Activated naive CD8-positive, alpha-beta T cell treated with anti-CD3 and anti-CD28 coated beads for 36 hours (primary cell): ENCODE measurements around the gene EIF4G2. TPM values are rescaled to one million over a fixed set of nuclear protein-coding genes. Genes with fewer than 3 reads are reported as not detected.

Source experiments
- DNase-seq: peaks from one replicate; pipeline ENCODE4 v3.0.0; 2021
- H3K27ac Mint-ChIP-seq: one replicate; pipeline ENCODE4 v1.8.0; 2022; ENCODE audit warnings: mild to moderate bottlenecking, moderate library complexity, mixed read lengths
- H3K27me3 Mint-ChIP-seq: one replicate; pipeline ENCODE4 v1.8.0; 2022; ENCODE audit warnings: mild to moderate bottlenecking, mixed read lengths
- H3K36me3 Mint-ChIP-seq: one replicate; pipeline ENCODE4 v1.8.0; 2021; ENCODE audit warnings: mild to moderate bottlenecking, mixed read lengths
- H3K4me1 Mint-ChIP-seq: one replicate; pipeline ENCODE4 v1.8.0; 2021; ENCODE audit warnings: mixed read lengths
- H3K4me3 Mint-ChIP-seq: one replicate; pipeline ENCODE4 v1.8.0; 2022; ENCODE audit warnings: mild to moderate bottlenecking, moderate library complexity, mixed read lengths
- H3K9me3 Mint-ChIP-seq: one replicate; pipeline ENCODE4 v1.8.0; 2022; ENCODE audit warnings: mixed read lengths
- total RNA-seq, 2 experiments: library from RNA; stranded (reverse); gene quantifications; one replicate each; pipeline ENCODE4 v1.2.3, GENCODE V29; 2021

The EIF4G2 gene
- total RNA-seq, 2 experiments from 2014 or later, result 1,373 to 1,478 TPM

GRCh38 chr11:10770626-10771254 lies 38.0 kb downstream of the EIF4G2 start:
- H3K4me1 Mint-ChIP-seq, result no peaks in the 10 kb centered on the region
- H3K27ac Mint-ChIP-seq, result peak overlapping the region; percentile 25
- peaks cover 39% of the 10 kb centered on the region for H3K36me3 Mint-ChIP-seq
- H3K27me3 Mint-ChIP-seq, result no peaks in the 10 kb centered on the region
- DNase-seq, result peak; percentile 10
- H3K9me3 Mint-ChIP-seq, result no peaks in the 10 kb centered on the region
- H3K4me3 Mint-ChIP-seq, result no peak overlapping the region

GRCh38 chr11:10764412-10764811 lies 44.3 kb downstream of the EIF4G2 start:
- Mint-ChIP-seq H3K36me3 (peaks cover 16% of the 10 kb centered on the region), H3K4me1 (peaks cover 4% of the 10 kb centered on the region), H3K9me3 (no peaks in the 10 kb centered on the region), H3K27ac (no peak overlapping the region), H3K27me3 (no peaks in the 10 kb centered on the region), H3K4me3 (no peak overlapping the region)
- no peak for DNase-seq

- Mint-ChIP-seq H3K27ac (no peak overlapping the region), H3K4me3 (no peak overlapping the region), H3K9me3 (no peaks in the 10 kb centered on the region), H3K27me3 (no peaks in the 10 kb centered on the region), H3K4me1 (peaks cover 4% of the 10 kb centered on the region), H3K36me3 (peaks cover 16% of the 10 kb centered on the region)
- no peak for DNase-seq
Observed at GRCh38 chr11:10763766-10764165, 45.0 kb downstream of the EIF4G2 start.

GRCh38 chr11:10762913-10763421 lies 45.8 kb downstream of the EIF4G2 start:
- Mint-ChIP-seq H3K27me3 (no peaks in the 10 kb centered on the region), H3K36me3 (peaks cover 16% of the 10 kb centered on the region), H3K4me3 (no peak overlapping the region), H3K4me1 (peaks cover 4% of the 10 kb centered on the region), H3K9me3 (no peaks in the 10 kb centered on the region), H3K27ac (no peak overlapping the region)
- DNase-seq, result no peak

- Mint-ChIP-seq H3K9me3 (no peaks in the 10 kb centered on the region), H3K36me3 (peaks cover 12% of the 10 kb centered on the region)
Observed at GRCh38 chr11:10762185-10762584, 46.5 kb downstream of the EIF4G2 start.

GRCh38 chr11:10761085-10761698 lies 47.5 kb downstream of the EIF4G2 start:
- DNase-seq, result no peak
- Mint-ChIP-seq H3K36me3 (peaks cover 12% of the 10 kb centered on the region), H3K4me3 (no peak overlapping the region), H3K9me3 (no peaks in the 10 kb centered on the region), H3K27ac (no peak overlapping the region), H3K27me3 (no peaks in the 10 kb centered on the region), H3K4me1 (peaks cover 4% of the 10 kb centered on the region)

More at GRCh38 chr11:10762185-10762584, 46.5 kb downstream of the EIF4G2 start:
- Mint-ChIP-seq H3K4me3 (no peak overlapping the region), H3K27me3 (no peaks in the 10 kb centered on the region), H3K4me1 (peaks cover 4% of the 10 kb centered on the region), H3K27ac (no peak overlapping the region)
- DNase-seq, result no peak

GRCh38 chr11:10758957-10759356 lies 49.8 kb downstream of the EIF4G2 start:
- H3K27me3 Mint-ChIP-seq, result no peaks in the 10 kb centered on the region
- H3K4me1 Mint-ChIP-seq, result peaks cover 5% of the 10 kb centered on the region
- H3K36me3 Mint-ChIP-seq, result peaks cover 15% of the 10 kb centered on the region
- no peak overlapping the region for H3K4me3 Mint-ChIP-seq
- DNase-seq, result no peak
- H3K27ac Mint-ChIP-seq, result no peak overlapping the region
- H3K9me3 Mint-ChIP-seq, result no peaks in the 10 kb centered on the region

- Mint-ChIP-seq H3K36me3 (peaks cover 14% of the 10 kb centered on the region), H3K27me3 (no peaks in the 10 kb centered on the region), H3K27ac (no peak overlapping the region), H3K4me1 (peaks cover 26% of the 10 kb centered on the region), H3K9me3 (no peaks in the 10 kb centered on the region), H3K4me3 (peak overlapping the region; percentile 95)
- no peak for DNase-seq
Observed at GRCh38 chr11:10752486-10752885, 56.2 kb downstream of the EIF4G2 start.

GRCh38 chr11:10752061-10752460 lies 56.7 kb downstream of the EIF4G2 start:
- Mint-ChIP-seq H3K9me3 (no peaks in the 10 kb centered on the region), H3K4me3 (peak overlapping the region; percentile 95), H3K36me3 (peaks cover 11% of the 10 kb centered on the region), H3K27ac (peak overlapping the region; percentile 90), H3K4me1 (peaks cover 26% of the 10 kb centered on the region), H3K27me3 (no peaks in the 10 kb centered on the region)
- no peak for DNase-seq

GRCh38 chr11:10751581-10751940 lies 57.2 kb downstream of the EIF4G2 start:
- peaks cover 9% of the 10 kb centered on the region for H3K36me3 Mint-ChIP-seq
- H3K27ac Mint-ChIP-seq, result peak overlapping the region; percentile 90
- no peaks in the 10 kb centered on the region for H3K9me3 Mint-ChIP-seq
- peak overlapping the region; percentile 95 for H3K4me3 Mint-ChIP-seq
- peaks cover 26% of the 10 kb centered on the region for H3K4me1 Mint-ChIP-seq
- no peak for DNase-seq
- no peaks in the 10 kb centered on the region for H3K27me3 Mint-ChIP-seq

GRCh38 chr11:10750838-10751580 lies 57.7 kb downstream of the EIF4G2 start, which contains the start of gene CTR9:
TSS of gene CTR9 (plus strand) at chr11:10751246. CDS start at chr11:10751413, 167 bp downstream.
- DNase-seq, result peak; percentile 96
- Mint-ChIP-seq H3K4me1 (peaks cover 26% of the 10 kb centered on the region), H3K27ac (peak within 1 kb of the TSS; percentile 90), H3K36me3 (peaks cover 9% of the 10 kb centered on the region), H3K4me3 (peak within 1 kb of the TSS; percentile 95), H3K9me3 (no peaks in the 10 kb centered on the region), H3K27me3 (no peaks in the 10 kb centered on the region)

- H3K4me3 Mint-ChIP-seq, result peak overlapping the region; percentile 46
- peaks cover 1% of the 10 kb centered on the region for H3K36me3 Mint-ChIP-seq
- no peaks in the 10 kb centered on the region for H3K27me3 Mint-ChIP-seq
- H3K27ac Mint-ChIP-seq, result no peak overlapping the region
- H3K9me3 Mint-ChIP-seq, result no peaks in the 10 kb centered on the region
- H3K4me1 Mint-ChIP-seq, result peaks cover 30% of the 10 kb centered on the region
- DNase-seq, result no peak
Observed at GRCh38 chr11:10749476-10749875, 59.2 kb downstream of the EIF4G2 start.

- H3K36me3 Mint-ChIP-seq, result peaks cover 1% of the 10 kb centered on the region
- H3K9me3 Mint-ChIP-seq, result no peaks in the 10 kb centered on the region
- H3K4me1 Mint-ChIP-seq, result peaks cover 36% of the 10 kb centered on the region
- H3K27me3 Mint-ChIP-seq, result no peaks in the 10 kb centered on the region
- DNase-seq, result no peak
- H3K27ac Mint-ChIP-seq, result no peak overlapping the region
- H3K4me3 Mint-ChIP-seq, result no peak overlapping the region
Observed at GRCh38 chr11:10747733-10748132, 61.0 kb downstream of the EIF4G2 start.
